Ovary (tissue), 9 donors: ENCODE results near the gene SMC1B. TPM values are rescaled to one million over a fixed set of nuclear protein-coding genes. Genes with fewer than 3 reads are reported as not detected.

Experiments used
- DNase-seq, 5 donors: peaks; one replicate each; pipeline ENCODE4 v3.0.0-alpha.2; 2019 to 2020
- H3K27ac ChIP-seq, 2 donors: fragments of 200-600 bp; one replicate each; pipeline versions ENCODE4 v1.5.1 to v1.8.0; 2019 to 2022
- H3K27me3 ChIP-seq: fragments of 200-600 bp; one replicate; pipeline ENCODE4 v1.8.0; 2022
- H3K36me3 ChIP-seq: fragments of 200-600 bp; sonication (generic); one replicate; pipeline ENCODE4 v1.5.1; 2019
- H3K4me1 ChIP-seq: one replicate; pipeline ENCODE4 v1.8.1; 2013; ENCODE audit warnings: mild to moderate bottlenecking, moderate library complexity; ENCODE audit not compliant: insufficient read depth
- H3K4me3 ChIP-seq: fragments of 200-600 bp; sonication (generic); one replicate; pipeline ENCODE4 v1.5.1; 2017
- H3K9me3 ChIP-seq, 2 donors: fragments of 200-600 bp in 1 of 2; sonication (generic) in 1 of 2; one replicate each; pipeline versions ENCODE4 v1.5.1 to v1.8.1; 2013 to 2019; ENCODE audit warnings: mild to moderate bottlenecking in 1 of 2, moderate library complexity in 1 of 2
- EP300 ChIP-seq: sonication (generic); formaldehyde crosslinking; IDR thresholded peaks from one replicate; pipeline ENCODE4 v1.6.1; 2017; ENCODE audit warnings: antibody characterized with exemption
- POLR2A ChIP-seq: fragments of 450-650 bp; IDR thresholded peaks from one replicate; pipeline ENCODE4 v1.6.1; 2017; ENCODE audit warnings: antibody characterized with exemption, mild to moderate bottlenecking, moderate library complexity
- WGBS, 3 donors: extraction: QIAGEN DNeasy Blood & Tissue Kit in 1 of 3; methylation state at CpG; one replicate each; pipeline versions ENCODE4 v1.1.5 to v1.1.7; 2013 to 2017; 5-methylcytosine and 5-hydroxymethylcytosine counted together
- intact Hi-C, 4 donors: fragments of 100-400 bp; cut with DNase I; formaldehyde crosslinking; loops; one replicate each; pipeline versions ENCODE4 v1.11.0 to v1.15.1; 2022 to 2023
- polyA plus RNA-seq, 2 donors: library from polyadenylated mRNA; stranded (reverse); fragments of 200-250 nt in 1 of 2; fragments of 350-450 nt in 1 of 2; fragmentation: Illumina TruSeq in 1 of 2; extraction: RNeasy Lipid Tissue Mini Kit (QIAGEN cat#74804) in 1 of 2; gene quantifications; one replicate each; pipeline ENCODE4 v1.2.3, GENCODE V29; 2013 to 2014
- total RNA-seq, 7 donors: library from RNA; depleted of rRNA in 2 of 7; stranded (reverse); fragments of >200 nt in 2 of 7; fragmentation: NEBNext Ultra II Directional in 3 of 7; extraction: Animal tissue kit (Norgen Biotek cat#: 25700) in 3 of 7; gene quantifications; one replicate each; pipeline versions ENCODE4 v1.1.0 to v1.2.4, GENCODE V29; 2016 to 2023
- TF ChIP-seq, protein P1 (sequence below), 3 donors: fragments of 450-650 bp in 2 of 3; fragments of 200-600 bp in 1 of 3; IDR thresholded peaks; one replicate each; pipeline versions ENCODE4 v1.5.1 to v1.8.0; 2016 to 2022; ENCODE audit warnings: antibody characterized with exemption in 3 of 3, mild to moderate bottlenecking in 1 of 3
- donor health status: DM: no; HTN: no; CAD: no; lungs with moderate emphysema.
- donor health status: DM: no; HTN: no; CAD: no.
- donor health status: Bipolar disorder and iron deficiency.
- donor health status: DM: yes; HTN: yes; CAD: no.
- donor health status: DM: no; HTN: no; CAD: no.
- donor health status: DM: yes; HTN: yes; CAD: no.

The SMC1B gene
- total and polyA plus RNA-seq, 9 donors: 0.04 to 0.05 TPM; not detected in 7

DNA sequence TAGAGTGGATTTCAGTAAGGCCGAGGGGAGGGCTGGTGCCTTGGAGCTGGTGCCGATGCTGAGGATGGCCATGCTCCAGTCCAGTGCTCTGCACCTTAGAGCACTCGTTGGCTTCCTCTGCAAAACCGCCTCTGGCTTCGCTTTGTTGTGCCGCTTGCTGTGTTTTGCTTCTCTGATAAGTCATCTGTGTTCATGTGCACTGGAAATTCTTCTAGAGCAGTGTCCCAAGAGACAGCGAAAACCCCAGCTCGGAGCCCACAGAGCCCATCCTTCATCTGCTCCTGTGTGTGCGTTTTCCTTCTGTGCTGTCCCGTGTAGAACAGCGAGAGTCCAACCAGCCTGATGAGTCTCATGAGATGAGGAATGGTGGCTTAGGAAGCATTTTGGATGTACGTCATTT lies 91.6 kb downstream of the SMC1B start:
- 87 to 93% (median 92%) methylated on average over 12 of the region's 12 CpGs for WGBS, 3 donors
- DNase-seq: no peak
- peaks cover 4% of the 10 kb centered on the region for H3K4me1 ChIP-seq
- TF ChIP-seq, protein P1, sequence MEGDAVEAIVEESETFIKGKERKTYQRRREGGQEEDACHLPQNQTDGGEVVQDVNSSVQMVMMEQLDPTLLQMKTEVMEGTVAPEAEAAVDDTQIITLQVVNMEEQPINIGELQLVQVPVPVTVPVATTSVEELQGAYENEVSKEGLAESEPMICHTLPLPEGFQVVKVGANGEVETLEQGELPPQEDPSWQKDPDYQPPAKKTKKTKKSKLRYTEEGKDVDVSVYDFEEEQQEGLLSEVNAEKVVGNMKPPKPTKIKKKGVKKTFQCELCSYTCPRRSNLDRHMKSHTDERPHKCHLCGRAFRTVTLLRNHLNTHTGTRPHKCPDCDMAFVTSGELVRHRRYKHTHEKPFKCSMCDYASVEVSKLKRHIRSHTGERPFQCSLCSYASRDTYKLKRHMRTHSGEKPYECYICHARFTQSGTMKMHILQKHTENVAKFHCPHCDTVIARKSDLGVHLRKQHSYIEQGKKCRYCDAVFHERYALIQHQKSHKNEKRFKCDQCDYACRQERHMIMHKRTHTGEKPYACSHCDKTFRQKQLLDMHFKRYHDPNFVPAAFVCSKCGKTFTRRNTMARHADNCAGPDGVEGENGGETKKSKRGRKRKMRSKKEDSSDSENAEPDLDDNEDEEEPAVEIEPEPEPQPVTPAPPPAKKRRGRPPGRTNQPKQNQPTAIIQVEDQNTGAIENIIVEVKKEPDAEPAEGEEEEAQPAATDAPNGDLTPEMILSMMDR (IDR thresholded peaks at IDR 0.05): no peak
- no peak for TF ChIP-seq POLR2A
- no peak for TF ChIP-seq EP300
- H3K4me3 ChIP-seq: no peak overlapping the region
- H3K36me3 ChIP-seq: no peaks in the 10 kb centered on the region
- no peaks in the 10 kb centered on the region for H3K27me3 ChIP-seq
- no peak overlapping the region for H3K27ac ChIP-seq
- H3K9me3 ChIP-seq: no peaks in the 10 kb centered on the region
- intact Hi-C loops: no loop called here

GRCh38 chr22:45320357-45320976 lies 92.9 kb downstream of the SMC1B start:
- Histone ChIP-seq H3K4me3 (no peak overlapping the region), H3K27ac (no peak overlapping the region), H3K4me1 (peaks cover 4% of the 10 kb centered on the region), H3K27me3 (no peaks in the 10 kb centered on the region), H3K36me3 (no peaks in the 10 kb centered on the region), H3K9me3 (no peaks in the 10 kb centered on the region)
- intact Hi-C loops: no loop called here
- WGBS, 3 donors: 89 to 91% (median 91%) methylated on average over 9 of the region's 9 CpGs
- no peak for TF ChIP-seq EP300
- TF ChIP-seq, protein P1 (IDR thresholded peaks at IDR 0.05): no peak
- TF ChIP-seq POLR2A: no peak
- no peak for DNase-seq

DNA sequence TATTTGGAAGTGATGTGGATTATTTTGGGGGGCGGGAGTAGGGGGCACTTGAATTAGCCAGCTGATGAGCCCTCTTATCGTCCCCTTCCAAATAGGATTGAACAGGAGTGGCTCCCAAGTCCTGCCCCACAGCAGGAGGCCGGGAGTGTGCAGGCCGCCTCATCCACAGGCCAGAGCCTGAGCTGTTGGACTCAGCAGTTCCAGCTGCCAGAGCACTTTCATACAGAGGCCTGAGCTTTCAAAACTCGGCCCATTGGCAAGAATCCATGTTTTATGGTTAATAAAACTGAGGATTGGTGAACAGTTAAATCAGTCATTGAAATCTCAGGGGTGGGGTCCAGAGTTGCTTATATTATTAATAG lies 94.1 kb downstream of the SMC1B start:
- TF ChIP-seq POLR2A (no peak), EP300 (no peak)
- TF ChIP-seq, protein P1 (IDR thresholded peaks at IDR 0.05): no peak
- intact Hi-C loops: no loop called here
- WGBS, 3 donors: 16 to 26% (median 20%) methylated on average over 5 of the region's 5 CpGs
- H3K27ac ChIP-seq: peak overlapping the region in 1 of 2 donors; percentile 81
- H3K4me3 ChIP-seq: no peak overlapping the region
- DNase-seq: peak; percentile 51 to 65 (median 59)
- no peaks in the 10 kb centered on the region for H3K27me3 ChIP-seq
- no peaks in the 10 kb centered on the region for H3K36me3 ChIP-seq
- H3K9me3 ChIP-seq: no peaks in the 10 kb centered on the region
- peaks cover 4% of the 10 kb centered on the region for H3K4me1 ChIP-seq

DNA sequence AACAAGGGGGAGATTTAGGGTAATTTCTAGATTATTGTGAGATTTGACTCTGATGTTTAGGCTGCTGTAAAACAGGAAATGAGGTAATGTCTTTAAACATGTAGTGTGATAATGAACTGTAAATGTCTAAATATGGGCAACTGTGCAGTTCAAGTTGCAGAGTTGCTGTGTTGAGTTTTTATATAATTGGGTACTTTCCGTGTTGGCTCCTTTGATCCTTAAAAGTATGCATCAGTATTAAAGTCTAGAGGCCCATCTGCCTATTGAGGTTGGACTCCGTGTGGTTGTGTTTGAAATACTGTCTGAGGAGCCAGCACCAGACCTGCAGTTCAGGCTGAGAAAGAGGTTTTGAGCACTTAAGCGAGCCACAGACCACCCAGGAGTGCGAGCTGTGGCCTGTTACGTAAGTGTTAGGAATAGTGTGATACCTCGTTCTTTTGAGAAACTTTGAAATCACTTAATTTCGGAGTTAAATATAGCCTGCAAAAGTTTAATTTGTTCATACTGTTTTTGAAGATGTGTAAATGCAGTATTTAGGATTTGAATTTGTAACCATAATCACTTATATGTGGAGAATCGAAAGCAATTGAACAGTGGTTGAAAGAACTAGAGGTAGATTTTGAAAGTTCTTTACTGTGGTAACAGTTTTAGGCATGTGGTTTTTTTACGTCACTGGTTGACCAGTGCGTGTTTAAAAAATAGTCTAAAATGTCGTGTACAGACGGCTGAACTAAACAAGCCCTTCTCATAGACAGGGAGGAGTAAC lies 94.7 kb downstream of the SMC1B start:
- TF ChIP-seq, protein P1 (IDR thresholded peaks at IDR 0.05): no peak
- TF ChIP-seq EP300 (no peak), POLR2A (no peak)
- H3K27me3 ChIP-seq: no peaks in the 10 kb centered on the region
- H3K4me3 ChIP-seq: no peak overlapping the region
- DNase-seq: peak in 3 of 5 donors; percentile 36 to 51 (median 49)
- intact Hi-C loops: no loop called here
- H3K4me1 ChIP-seq: peaks cover 4% of the 10 kb centered on the region
- no peaks in the 10 kb centered on the region for H3K9me3 ChIP-seq
- H3K36me3 ChIP-seq: no peaks in the 10 kb centered on the region
- H3K27ac ChIP-seq: peak overlapping the region in 1 of 2 donors; percentile 81
- 23 to 35% (median 24%) methylated on average over 12 of the region's 12 CpGs for WGBS, 3 donors
